ENCODE measurements around the gene SMYD2. TPM values are rescaled to one million over a fixed set of nuclear protein-coding genes. Genes with fewer than 3 reads are reported as not detected.

Gene SMYD2
- polyA plus RNA-seq, 1 donor from 2014 or later = 36.9 TPM

DNA sequence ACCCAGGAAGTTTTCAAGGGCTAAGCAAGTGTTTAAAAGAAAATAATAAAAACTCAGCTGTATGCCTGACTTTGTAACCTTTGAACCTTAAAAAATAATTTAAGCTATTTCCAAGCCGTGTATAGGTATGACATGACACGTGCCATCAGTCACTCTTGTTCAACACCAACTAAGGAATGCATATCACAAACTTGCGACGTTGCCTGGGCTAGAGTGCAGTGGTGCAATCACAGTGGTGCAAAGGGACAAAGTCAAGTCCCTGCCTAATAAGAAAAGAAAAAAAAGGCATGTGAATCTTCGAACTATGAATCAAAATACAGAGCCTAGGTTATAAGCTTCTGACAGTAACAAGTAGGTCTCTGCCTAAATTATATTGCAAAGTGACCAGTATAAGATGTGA, 79.2 kb downstream of the SMYD2 start:
- no peak overlapping the region for H3K9ac ChIP-seq (ENCODE audit: low read length)
- TF ChIP-seq MXI1 (conservative IDR thresholded peaks at IDR 0.05; ENCODE audit: poor library complexity, severe bottlenecking) = no peak
- TF ChIP-seq SMC3 (conservative IDR thresholded peaks at IDR 0.05; ENCODE audit: poor library complexity) = no peak
- TF ChIP-seq POLR2AphosphoS5 (IDR thresholded peaks at IDR 0.05) = no peak
- TF ChIP-seq EZH2 (IDR thresholded peaks at IDR 0.05; ENCODE audit: borderline replicate concordance, insufficient read depth, low read length, poor library complexity, severe bottlenecking) = no peak
- TF ChIP-seq, protein P1, sequence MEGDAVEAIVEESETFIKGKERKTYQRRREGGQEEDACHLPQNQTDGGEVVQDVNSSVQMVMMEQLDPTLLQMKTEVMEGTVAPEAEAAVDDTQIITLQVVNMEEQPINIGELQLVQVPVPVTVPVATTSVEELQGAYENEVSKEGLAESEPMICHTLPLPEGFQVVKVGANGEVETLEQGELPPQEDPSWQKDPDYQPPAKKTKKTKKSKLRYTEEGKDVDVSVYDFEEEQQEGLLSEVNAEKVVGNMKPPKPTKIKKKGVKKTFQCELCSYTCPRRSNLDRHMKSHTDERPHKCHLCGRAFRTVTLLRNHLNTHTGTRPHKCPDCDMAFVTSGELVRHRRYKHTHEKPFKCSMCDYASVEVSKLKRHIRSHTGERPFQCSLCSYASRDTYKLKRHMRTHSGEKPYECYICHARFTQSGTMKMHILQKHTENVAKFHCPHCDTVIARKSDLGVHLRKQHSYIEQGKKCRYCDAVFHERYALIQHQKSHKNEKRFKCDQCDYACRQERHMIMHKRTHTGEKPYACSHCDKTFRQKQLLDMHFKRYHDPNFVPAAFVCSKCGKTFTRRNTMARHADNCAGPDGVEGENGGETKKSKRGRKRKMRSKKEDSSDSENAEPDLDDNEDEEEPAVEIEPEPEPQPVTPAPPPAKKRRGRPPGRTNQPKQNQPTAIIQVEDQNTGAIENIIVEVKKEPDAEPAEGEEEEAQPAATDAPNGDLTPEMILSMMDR (IDR thresholded peaks at IDR 0.05; ENCODE audit: poor library complexity, severe bottlenecking) = no peak
- TF ChIP-seq EP300 (conservative IDR thresholded peaks at IDR 0.05; ENCODE audit: poor library complexity, severe bottlenecking) = no peak
- TF ChIP-seq RAD21 (conservative IDR thresholded peaks at IDR 0.05) = no peak
- TF ChIP-seq, protein P2, sequence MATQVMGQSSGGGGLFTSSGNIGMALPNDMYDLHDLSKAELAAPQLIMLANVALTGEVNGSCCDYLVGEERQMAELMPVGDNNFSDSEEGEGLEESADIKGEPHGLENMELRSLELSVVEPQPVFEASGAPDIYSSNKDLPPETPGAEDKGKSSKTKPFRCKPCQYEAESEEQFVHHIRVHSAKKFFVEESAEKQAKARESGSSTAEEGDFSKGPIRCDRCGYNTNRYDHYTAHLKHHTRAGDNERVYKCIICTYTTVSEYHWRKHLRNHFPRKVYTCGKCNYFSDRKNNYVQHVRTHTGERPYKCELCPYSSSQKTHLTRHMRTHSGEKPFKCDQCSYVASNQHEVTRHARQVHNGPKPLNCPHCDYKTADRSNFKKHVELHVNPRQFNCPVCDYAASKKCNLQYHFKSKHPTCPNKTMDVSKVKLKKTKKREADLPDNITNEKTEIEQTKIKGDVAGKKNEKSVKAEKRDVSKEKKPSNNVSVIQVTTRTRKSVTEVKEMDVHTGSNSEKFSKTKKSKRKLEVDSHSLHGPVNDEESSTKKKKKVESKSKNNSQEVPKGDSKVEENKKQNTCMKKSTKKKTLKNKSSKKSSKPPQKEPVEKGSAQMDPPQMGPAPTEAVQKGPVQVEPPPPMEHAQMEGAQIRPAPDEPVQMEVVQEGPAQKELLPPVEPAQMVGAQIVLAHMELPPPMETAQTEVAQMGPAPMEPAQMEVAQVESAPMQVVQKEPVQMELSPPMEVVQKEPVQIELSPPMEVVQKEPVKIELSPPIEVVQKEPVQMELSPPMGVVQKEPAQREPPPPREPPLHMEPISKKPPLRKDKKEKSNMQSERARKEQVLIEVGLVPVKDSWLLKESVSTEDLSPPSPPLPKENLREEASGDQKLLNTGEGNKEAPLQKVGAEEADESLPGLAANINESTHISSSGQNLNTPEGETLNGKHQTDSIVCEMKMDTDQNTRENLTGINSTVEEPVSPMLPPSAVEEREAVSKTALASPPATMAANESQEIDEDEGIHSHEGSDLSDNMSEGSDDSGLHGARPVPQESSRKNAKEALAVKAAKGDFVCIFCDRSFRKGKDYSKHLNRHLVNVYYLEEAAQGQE (IDR thresholded peaks at IDR 0.05; ENCODE audit: borderline replicate concordance) = no peak
- no peak for TF ChIP-seq TAF1 (IDR thresholded peaks at IDR 0.05; ENCODE audit: low read depth)
- no peak overlapping the region for H2AFZ ChIP-seq (ENCODE audit: low read depth, low read length)

DNA sequence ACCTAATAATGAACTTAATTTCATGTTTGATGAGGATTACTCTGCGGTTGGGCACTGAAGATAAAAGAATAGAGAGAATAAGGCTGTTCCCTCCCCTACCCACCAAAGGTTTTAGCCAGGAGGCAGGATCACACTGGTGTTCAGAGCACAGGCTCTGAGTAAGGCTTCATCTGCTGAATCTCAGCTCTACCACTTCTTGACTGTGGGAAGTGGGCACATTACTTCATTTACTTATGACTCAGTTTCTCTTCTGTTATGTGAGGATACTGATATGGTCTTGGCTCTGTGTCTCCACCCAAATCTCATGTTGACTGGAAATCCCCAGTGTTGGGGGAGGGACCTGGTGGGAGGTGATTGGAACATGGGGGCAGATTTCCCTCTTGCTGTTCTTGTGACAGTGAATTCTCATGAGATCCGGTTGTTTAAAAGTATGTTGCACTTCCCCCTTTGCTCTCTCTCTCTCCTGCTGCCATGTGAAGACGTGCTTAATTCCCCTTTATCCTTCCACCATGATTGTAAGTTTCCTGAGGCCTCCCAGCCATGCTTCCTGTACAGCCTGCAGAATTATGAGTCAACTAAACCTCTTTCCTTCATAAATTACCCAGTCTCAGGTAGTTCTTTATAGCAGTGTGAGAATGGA, 79.7 kb downstream of the SMYD2 start:
- Histone ChIP-seq H3K4me3 (ENCODE audit: low read length) (no peak overlapping the region), H2AFZ (ENCODE audit: low read depth, low read length) (no peak overlapping the region), H3K27me3 (ENCODE audit: insufficient read depth, low read depth, low read length) (no peaks in the 10 kb centered on the region), H4K20me1 (ENCODE audit: insufficient read depth) (no peaks in the 10 kb centered on the region), H3K79me2 (replicated peaks; ENCODE audit: insufficient read depth, low read length) (no peaks in the 10 kb centered on the region), H3K27ac (ENCODE audit: low read length) (no peak overlapping the region), H3K9me2 (ENCODE audit: insufficient read depth, low read length) (no peaks in the 10 kb centered on the region), H3F3A (ENCODE audit: insufficient read depth, low read length, poor library complexity, severe bottlenecking) (no peaks in the 10 kb centered on the region), H3K9ac (ENCODE audit: low read length) (no peak overlapping the region), H3K36me3 (ENCODE audit: insufficient read depth, low read length) (no peaks in the 10 kb centered on the region), H3K4me2 (ENCODE audit: low read length) (no peak overlapping the region), H3K9me3 (ENCODE audit: low read length) (no peaks in the 10 kb centered on the region)
- TF ChIP-seq, protein P1 (IDR thresholded peaks at IDR 0.05; ENCODE audit: poor library complexity, severe bottlenecking) = no peak

More for the DNA sequence above, 79.2 kb downstream of the SMYD2 start:
- no peaks in the 10 kb centered on the region for H3K27me3 ChIP-seq (ENCODE audit: insufficient read depth, low read depth, low read length)
- no peak overlapping the region for H3K4me2 ChIP-seq (ENCODE audit: low read length)
- no peaks in the 10 kb centered on the region for H3K9me3 ChIP-seq (ENCODE audit: low read length)
- H4K20me1 ChIP-seq (ENCODE audit: insufficient read depth) = no peaks in the 10 kb centered on the region
- no peaks in the 10 kb centered on the region for H3K79me2 ChIP-seq (replicated peaks; ENCODE audit: insufficient read depth, low read length)
- H3K36me3 ChIP-seq (ENCODE audit: insufficient read depth, low read length) = no peaks in the 10 kb centered on the region
- H3K9me2 ChIP-seq (ENCODE audit: insufficient read depth, low read length) = no peaks in the 10 kb centered on the region
- H3K27ac ChIP-seq (ENCODE audit: low read length) = no peak overlapping the region
- no peaks in the 10 kb centered on the region for H3F3A ChIP-seq (ENCODE audit: insufficient read depth, low read length, poor library complexity, severe bottlenecking)
- H3K4me3 ChIP-seq (ENCODE audit: low read length) = no peak overlapping the region

Data from neural cell (in vitro differentiated cells).